ENCODE measurements around the gene ALCAM.
"Not testable (repeated sequence)": the region's sequence is repeated elsewhere in the genome, so short reads cannot be mapped to it uniquely, and the experiment has no call there.

The ALCAM gene

DNA sequence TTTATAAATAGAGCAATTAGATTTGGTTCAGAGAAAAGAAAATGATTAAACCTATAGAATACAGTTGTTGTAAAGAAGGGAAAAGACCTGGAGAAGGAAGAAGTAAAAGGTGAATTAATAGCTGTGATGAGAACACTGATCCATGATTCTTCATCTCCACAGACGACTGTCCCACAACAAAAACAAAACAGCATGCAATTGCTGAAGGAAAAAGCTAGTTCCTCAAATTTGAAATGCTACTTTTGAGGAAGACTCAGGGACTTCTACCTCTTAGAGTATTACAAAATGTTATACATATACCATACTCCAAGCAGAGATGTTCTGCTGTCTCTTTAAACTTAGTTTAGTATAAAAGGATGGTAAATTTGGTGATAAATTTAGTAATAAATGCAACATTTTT lies 21.5 kb downstream of the ALCAM start:
- Histone ChIP-seq H3K4me3 (no peak overlapping the region), H3K9ac (ENCODE audit: insufficient read length) (no peak overlapping the region), H3K9me3 (ENCODE audit: low read depth, low read length) (no peaks in the 10 kb centered on the region), H3K36me3 (ENCODE audit: insufficient read depth, low read length) (peaks cover 7% of the 10 kb centered on the region; the same call in 1 of the 2 replicates), H3K27ac (no peak overlapping the region)
- no peak for DNase-seq (ENCODE audit: low read depth, low spot score)
- TF ChIP-seq EZH2 (IDR thresholded peaks at IDR 0.05) (no peak), POLR2AphosphoS5 (IDR thresholded peaks at IDR 0.05; ENCODE audit: borderline replicate concordance, low read depth, low read length) (no peak), FOXP2 (optimal IDR thresholded peaks at IDR 0.05; ENCODE audit: control extremely low read depth, extremely low read length, insufficient read depth) (no peak)

DNA sequence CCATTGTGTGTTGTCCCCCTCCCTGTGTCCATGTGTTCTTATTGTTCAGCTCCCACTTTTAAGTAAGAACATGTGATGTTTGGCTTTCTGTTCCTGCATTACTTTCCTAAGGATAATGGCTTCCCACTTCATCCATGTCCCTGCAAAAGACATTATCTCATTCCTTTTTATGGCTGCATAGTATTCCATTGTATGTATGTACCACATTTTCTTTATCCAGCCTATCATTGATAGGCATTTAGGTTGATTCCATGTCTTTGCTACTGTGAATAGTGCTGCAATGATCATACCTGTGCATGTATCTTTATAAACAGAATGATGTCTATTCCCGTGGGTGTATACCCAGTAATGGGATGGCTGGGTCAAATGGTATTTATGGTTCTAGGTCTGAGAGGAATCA lies 23.1 kb downstream of the ALCAM start:
- H3K4me3 ChIP-seq; DNase-seq (ENCODE audit: low read depth, low spot score); H3K27ac ChIP-seq; H3K9ac ChIP-seq (ENCODE audit: insufficient read length); H3K9me3 ChIP-seq (ENCODE audit: low read depth, low read length); H3K36me3 ChIP-seq (ENCODE audit: insufficient read depth, low read length): not testable (repeated sequence)

DNA sequence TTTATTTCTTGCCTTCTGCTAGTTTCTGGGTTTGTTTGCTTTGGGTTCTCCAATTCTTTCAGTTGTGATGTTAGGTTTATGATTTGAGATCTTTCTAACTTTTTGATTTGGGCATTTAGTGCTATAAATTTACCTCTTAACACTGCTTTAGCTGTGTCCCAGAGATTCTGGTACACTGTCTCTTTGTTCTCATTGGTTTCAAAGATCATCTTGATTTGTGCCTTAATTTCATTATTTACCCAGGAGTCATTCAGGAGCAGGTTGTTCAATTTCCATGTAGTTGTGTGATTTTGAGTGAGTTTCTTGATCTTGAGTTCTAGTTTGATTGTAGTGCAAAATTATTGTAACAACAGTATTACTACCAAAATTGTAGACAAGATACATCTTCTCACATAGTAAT lies 25.9 kb downstream of the ALCAM start:
- DNase-seq (ENCODE audit: low read depth, low spot score); H3K9me3 ChIP-seq (ENCODE audit: low read depth, low read length); H3K27ac ChIP-seq; H3K36me3 ChIP-seq (ENCODE audit: insufficient read depth, low read length); H3K4me3 ChIP-seq; H3K9ac ChIP-seq (ENCODE audit: insufficient read length): not testable (repeated sequence)

DNA sequence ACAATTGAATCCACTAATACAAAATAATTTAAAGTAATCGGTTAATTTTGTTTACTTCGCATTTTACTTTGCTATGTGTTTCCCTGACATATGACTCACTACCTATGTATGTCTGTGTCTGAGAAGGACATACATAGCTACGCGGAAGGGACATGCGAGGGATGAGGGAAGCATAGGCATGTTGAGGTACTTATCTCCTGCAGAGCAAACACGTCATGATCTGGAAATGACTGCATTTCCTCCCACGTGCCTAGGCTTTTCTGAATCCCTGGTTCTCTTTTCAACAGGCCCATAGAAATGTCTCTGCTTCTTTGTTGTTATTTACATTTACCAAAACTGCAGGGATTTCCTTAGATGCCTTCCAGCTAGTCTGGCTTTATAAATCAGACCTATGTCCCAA lies 27.5 kb downstream of the ALCAM start:
- Histone ChIP-seq H3K4me3 (no peak overlapping the region), H3K36me3 (ENCODE audit: insufficient read depth, low read length) (no peaks in the 10 kb centered on the region), H3K9me3 (ENCODE audit: low read depth, low read length) (no peaks in the 10 kb centered on the region; the same call in 1 of the 2 replicates), H3K9ac (ENCODE audit: insufficient read length) (no peak overlapping the region), H3K27ac (no peak overlapping the region)
- no peak for DNase-seq (ENCODE audit: low read depth, low spot score)
- no peak for TF ChIP-seq EZH2 (IDR thresholded peaks at IDR 0.05)

DNA sequence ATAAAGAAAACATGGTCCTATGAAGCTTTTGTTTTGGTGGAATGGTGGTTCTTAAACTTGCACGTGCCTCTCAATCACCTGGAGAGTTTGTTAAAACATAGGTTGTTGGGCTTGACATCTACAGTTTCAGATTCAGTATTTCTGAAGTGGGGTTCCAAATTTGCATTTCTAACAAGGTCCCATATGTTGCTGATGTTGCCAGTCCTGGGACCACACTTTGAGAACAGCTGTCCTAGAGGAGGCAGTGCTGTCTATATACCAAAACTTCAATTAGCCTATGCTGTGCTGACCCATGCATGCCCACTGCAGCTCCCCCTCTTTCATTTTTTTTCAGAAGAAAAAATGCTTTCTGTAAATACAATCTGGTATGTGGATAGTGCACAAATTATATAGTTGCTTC lies 31.3 kb downstream of the ALCAM start:
- Histone ChIP-seq H3K27ac (no peak overlapping the region), H3K36me3 (ENCODE audit: insufficient read depth, low read length) (no peaks in the 10 kb centered on the region; the same call in 1 of the 2 replicates), H3K4me3 (no peak overlapping the region), H3K9ac (ENCODE audit: insufficient read length) (no peak overlapping the region), H3K9me3 (ENCODE audit: low read depth, low read length) (no peaks in the 10 kb centered on the region; the same call in 1 of the 2 replicates)
- no peak for DNase-seq (ENCODE audit: low read depth, low spot score)
- TF ChIP-seq POLR2AphosphoS5 (IDR thresholded peaks at IDR 0.05; ENCODE audit: borderline replicate concordance, low read depth, low read length) = no peak
- TF ChIP-seq FOXP2 (optimal IDR thresholded peaks at IDR 0.05; ENCODE audit: control extremely low read depth, extremely low read length, insufficient read depth) = no peak
- TF ChIP-seq EZH2 (IDR thresholded peaks at IDR 0.05) = no peak

DNA sequence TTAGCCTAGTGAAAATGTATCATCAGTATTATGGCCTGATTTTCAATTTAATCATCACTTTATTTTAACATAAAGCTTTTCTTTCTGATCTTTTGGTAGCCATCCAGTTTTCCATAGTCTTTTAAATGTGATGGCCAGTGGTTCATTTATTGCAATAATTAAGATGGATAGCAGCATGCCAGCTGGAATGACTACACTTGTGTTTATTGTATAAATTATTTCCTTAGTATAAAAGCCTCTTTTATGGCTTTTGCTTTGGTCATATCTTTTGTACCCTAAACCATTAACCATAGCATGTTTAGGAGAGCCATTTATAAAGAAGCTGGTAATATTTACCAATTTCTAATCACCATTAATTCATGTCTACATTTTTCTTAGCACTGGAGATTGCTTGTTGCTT lies 31.7 kb downstream of the ALCAM start:
- Histone ChIP-seq H3K9me3 (ENCODE audit: low read depth, low read length) (no peaks in the 10 kb centered on the region; the same call in 1 of the 2 replicates), H3K9ac (ENCODE audit: insufficient read length) (no peak overlapping the region), H3K27ac (no peak overlapping the region), H3K36me3 (ENCODE audit: insufficient read depth, low read length) (peaks cover 4% of the 10 kb centered on the region; the same call in 1 of the 2 replicates), H3K4me3 (no peak overlapping the region)
- DNase-seq (ENCODE audit: low read depth, low spot score) = no peak
- TF ChIP-seq FOXP2 (optimal IDR thresholded peaks at IDR 0.05; ENCODE audit: control extremely low read depth, extremely low read length, insufficient read depth) (no peak), POLR2AphosphoS5 (IDR thresholded peaks at IDR 0.05; ENCODE audit: borderline replicate concordance, low read depth, low read length) (no peak), EZH2 (IDR thresholded peaks at IDR 0.05) (no peak)

DNA sequence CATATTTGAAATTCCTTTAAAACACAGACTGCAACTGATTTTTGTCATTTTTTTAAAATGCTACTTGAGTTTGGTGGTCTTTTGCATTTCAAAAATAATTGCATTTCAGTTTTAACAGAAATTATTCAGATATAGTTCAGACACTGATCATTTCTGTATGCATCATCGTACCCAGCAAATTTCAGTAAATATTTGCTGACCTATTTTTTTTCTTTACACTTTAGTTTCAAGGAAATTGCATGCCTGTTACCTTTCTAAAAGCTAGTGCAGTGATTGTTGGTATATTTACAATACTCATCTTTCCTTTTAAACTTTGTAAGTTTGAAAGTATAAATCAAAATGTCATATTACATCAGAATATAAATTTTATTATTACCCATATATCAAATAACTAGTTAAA lies 32.4 kb downstream of the ALCAM start:
- TF ChIP-seq EZH2 (IDR thresholded peaks at IDR 0.05) = no peak
- no peak for TF ChIP-seq POLR2AphosphoS5 (IDR thresholded peaks at IDR 0.05; ENCODE audit: borderline replicate concordance, low read depth, low read length)
- no peak for TF ChIP-seq FOXP2 (optimal IDR thresholded peaks at IDR 0.05; ENCODE audit: control extremely low read depth, extremely low read length, insufficient read depth)
- no peaks in the 10 kb centered on the region; the same call in 1 of the 2 replicates for H3K9me3 ChIP-seq (ENCODE audit: low read depth, low read length)
- H3K4me3 ChIP-seq = no peak overlapping the region
- no peak overlapping the region for H3K9ac ChIP-seq (ENCODE audit: insufficient read length)
- no peak overlapping the region for H3K27ac ChIP-seq
- H3K36me3 ChIP-seq (ENCODE audit: insufficient read depth, low read length) = peaks cover 5% of the 10 kb centered on the region; the same call in 1 of the 2 replicates
- no peak for DNase-seq (ENCODE audit: low read depth, low spot score)

DNA sequence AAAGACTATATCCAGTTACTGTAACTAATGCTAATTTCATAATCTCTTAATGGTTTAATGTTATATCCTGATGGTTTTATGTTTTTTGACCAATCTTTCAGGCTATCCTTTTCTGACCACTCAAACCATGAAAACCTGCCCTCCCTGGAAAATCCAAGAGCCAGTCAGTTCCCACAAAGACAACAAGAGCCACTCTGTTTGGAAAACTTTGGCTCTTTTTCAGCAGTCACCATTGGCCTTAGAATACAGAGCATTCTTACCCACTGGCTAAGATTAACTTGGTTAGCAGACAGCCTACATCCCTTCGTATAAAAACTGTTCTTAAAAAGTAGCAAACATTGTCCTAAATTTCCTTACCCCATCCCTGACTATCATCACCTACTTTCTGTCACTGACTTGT lies 32.9 kb downstream of the ALCAM start:
- no peak for TF ChIP-seq POLR2AphosphoS5 (IDR thresholded peaks at IDR 0.05; ENCODE audit: borderline replicate concordance, low read depth, low read length)
- no peak for TF ChIP-seq FOXP2 (optimal IDR thresholded peaks at IDR 0.05; ENCODE audit: control extremely low read depth, extremely low read length, insufficient read depth)
- TF ChIP-seq EZH2 (IDR thresholded peaks at IDR 0.05) = no peak
- Histone ChIP-seq H3K9ac (ENCODE audit: insufficient read length) (no peak overlapping the region), H3K4me3 (no peak overlapping the region), H3K27ac (no peak overlapping the region), H3K36me3 (ENCODE audit: insufficient read depth, low read length) (peaks cover 5% of the 10 kb centered on the region; the same call in 1 of the 2 replicates), H3K9me3 (ENCODE audit: low read depth, low read length) (no peaks in the 10 kb centered on the region; the same call in 1 of the 2 replicates)
- no peak for DNase-seq (ENCODE audit: low read depth, low spot score)

DNA sequence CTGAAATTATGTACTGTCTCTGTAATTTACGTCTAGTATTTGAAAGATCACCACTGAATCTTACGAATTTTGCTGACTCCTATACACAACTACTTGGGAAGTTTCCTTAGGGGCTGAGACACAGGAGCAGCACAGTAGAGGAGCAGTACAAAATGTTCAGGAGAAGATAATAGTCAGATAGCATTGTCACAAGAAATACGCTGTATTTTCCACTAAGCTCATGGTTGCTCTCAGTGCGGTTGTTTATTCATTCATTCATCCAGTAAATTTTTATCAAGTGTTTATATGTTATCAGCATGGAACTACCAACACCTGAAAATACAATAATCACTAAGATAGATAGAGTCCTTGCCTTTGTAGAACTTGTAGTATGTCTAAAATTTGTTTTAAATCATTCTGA lies 34.5 kb downstream of the ALCAM start:
- Histone ChIP-seq H3K4me3 (no peak overlapping the region), H3K36me3 (ENCODE audit: insufficient read depth, low read length) (peaks cover 5% of the 10 kb centered on the region; the same call in 1 of the 2 replicates), H3K27ac (no peak overlapping the region), H3K9ac (ENCODE audit: insufficient read length) (no peak overlapping the region), H3K9me3 (ENCODE audit: low read depth, low read length) (no peaks in the 10 kb centered on the region)
- no peak for TF ChIP-seq FOXP2 (optimal IDR thresholded peaks at IDR 0.05; ENCODE audit: control extremely low read depth, extremely low read length, insufficient read depth)
- TF ChIP-seq POLR2AphosphoS5 (IDR thresholded peaks at IDR 0.05; ENCODE audit: borderline replicate concordance, low read depth, low read length) = no peak
- TF ChIP-seq EZH2 (IDR thresholded peaks at IDR 0.05) = no peak
- DNase-seq (ENCODE audit: low read depth, low spot score) = no peak

Measured in SK-N-MC (cell line).